OCI-LY7 (cell line): Measurements from ENCODE around the gene CARMIL1.

Source experiments
- EZH2phosphoT487 ChIP-seq: fragments of 200-600 bp; sonication (generic); IDR thresholded peaks from 2 replicates; pipeline ENCODE4 v1.6.1; 2018; ENCODE audit warnings: low read depth, borderline replicate concordance, mild to moderate bottlenecking, mixed run types, antibody characterized with exemption, low read length, moderate library complexity, mixed read lengths
- TF ChIP-seq, protein P1 (sequence below): fragments of 200-600 bp; sonication (generic); conservative IDR thresholded peaks from 2 replicates; pipeline ENCODE4 v1.5.1; 2014; ENCODE audit warnings: mild to moderate bottlenecking, antibody characterized with exemption, low read length, moderate library complexity, mixed read lengths

GRCh38 chr6:25463441-25463840 lies 184.3 kb downstream of the CARMIL1 start:
- TF ChIP-seq, protein P1, sequence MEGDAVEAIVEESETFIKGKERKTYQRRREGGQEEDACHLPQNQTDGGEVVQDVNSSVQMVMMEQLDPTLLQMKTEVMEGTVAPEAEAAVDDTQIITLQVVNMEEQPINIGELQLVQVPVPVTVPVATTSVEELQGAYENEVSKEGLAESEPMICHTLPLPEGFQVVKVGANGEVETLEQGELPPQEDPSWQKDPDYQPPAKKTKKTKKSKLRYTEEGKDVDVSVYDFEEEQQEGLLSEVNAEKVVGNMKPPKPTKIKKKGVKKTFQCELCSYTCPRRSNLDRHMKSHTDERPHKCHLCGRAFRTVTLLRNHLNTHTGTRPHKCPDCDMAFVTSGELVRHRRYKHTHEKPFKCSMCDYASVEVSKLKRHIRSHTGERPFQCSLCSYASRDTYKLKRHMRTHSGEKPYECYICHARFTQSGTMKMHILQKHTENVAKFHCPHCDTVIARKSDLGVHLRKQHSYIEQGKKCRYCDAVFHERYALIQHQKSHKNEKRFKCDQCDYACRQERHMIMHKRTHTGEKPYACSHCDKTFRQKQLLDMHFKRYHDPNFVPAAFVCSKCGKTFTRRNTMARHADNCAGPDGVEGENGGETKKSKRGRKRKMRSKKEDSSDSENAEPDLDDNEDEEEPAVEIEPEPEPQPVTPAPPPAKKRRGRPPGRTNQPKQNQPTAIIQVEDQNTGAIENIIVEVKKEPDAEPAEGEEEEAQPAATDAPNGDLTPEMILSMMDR = no peak
- no peak for TF ChIP-seq EZH2phosphoT487
